Dedifferentiated amniotic fluid mesenchymal stem cell (primary cell): ENCODE results near the gene MGAT4A.

ENCODE experiments used
- DNase-seq: peaks from one replicate; pipeline ENCODE4 v3.0.0-alpha.2; 2016; ENCODE audit errors: extremely low spot score

The MGAT4A gene

GRCh38 chr2:98731041-98731893, at the start of gene MGAT4A:
Gene MGAT4A (minus strand): TSS chr2:98731132. CDS start chr2:98726332, 4,800 bp downstream.
- DNase-seq: no peak

GRCh38 chr2:98778741-98779483, 48.0 kb upstream of the MGAT4A start:
- no peak for DNase-seq

GRCh38 chr2:98778151-98778550, 47.2 kb upstream of the MGAT4A start:
- DNase-seq: no peak

GRCh38 chr2:98777710-98778109, 46.8 kb upstream of the MGAT4A start:
- no peak for DNase-seq

- DNase-seq: no peak
Measured at GRCh38 chr2:98777076-98777475, 46.1 kb upstream of the MGAT4A start.

- no peak for DNase-seq
Measured at GRCh38 chr2:98776136-98776535, 45.2 kb upstream of the MGAT4A start.

GRCh38 chr2:98775146-98775986, 44.4 kb upstream of the MGAT4A start:
- no peak for DNase-seq

GRCh38 chr2:98773907-98774306, 43.0 kb upstream of the MGAT4A start:
- DNase-seq: no peak

GRCh38 chr2:98773169-98773568, 42.2 kb upstream of the MGAT4A start:
- DNase-seq: no peak

GRCh38 chr2:98772536-98772935, 41.6 kb upstream of the MGAT4A start:
- no peak for DNase-seq

GRCh38 chr2:98771721-98772524, 41.0 kb upstream of the MGAT4A start:
- no peak for DNase-seq

- DNase-seq: no peak
Measured at GRCh38 chr2:98771264-98771663, 40.3 kb upstream of the MGAT4A start.

GRCh38 chr2:98769784-98770183, 38.9 kb upstream of the MGAT4A start:
- DNase-seq: no peak

GRCh38 chr2:98769114-98769476, 38.2 kb upstream of the MGAT4A start:
- DNase-seq: no peak

- DNase-seq: no peak
Measured at GRCh38 chr2:98768384-98769113, 37.6 kb upstream of the MGAT4A start.

GRCh38 chr2:98764499-98764898, 33.6 kb upstream of the MGAT4A start:
- DNase-seq: no peak

- DNase-seq: no peak
Measured at GRCh38 chr2:98763209-98763951, 32.4 kb upstream of the MGAT4A start.

GRCh38 chr2:98761909-98762308, 31.0 kb upstream of the MGAT4A start:
- no peak for DNase-seq

- no peak for DNase-seq
Measured at GRCh38 chr2:98761267-98761781, 30.4 kb upstream of the MGAT4A start.
